CD14-positive monocyte (primary cell): ENCODE data around the gene KISS1R. TPM values are rescaled to one million over a fixed set of nuclear protein-coding genes. Genes with fewer than 3 reads are reported as not detected.

Source experiments
- DNase-seq, 3 donors: peaks; one replicate each; pipeline ENCODE4 v3.0.0-alpha.2; 2011 to 2022
- H2AFZ ChIP-seq: 2 replicates; pipeline ENCODE4 v1.6.0; 2012; ENCODE audit warnings: mild to moderate bottlenecking, low read depth, low read length, inconsistent platforms; ENCODE audit not compliant: insufficient read depth, poor library complexity, severe bottlenecking
- H3K27ac ChIP-seq, 2 donors: 1 replicate in 1 of 2; 2 replicates in 1 of 2; pipeline ENCODE4 v1.5.1; 2012 to 2013; ENCODE audit warnings: low read length in 2 of 2, control low read depth in 1 of 2, inconsistent platforms in 1 of 2, low read depth in 1 of 2, mild to moderate bottlenecking in 1 of 2
- H3K27me3 ChIP-seq, 2 donors: one replicate each; pipeline versions ENCODE4 v1.6.0 to v1.6.1; 2011 to 2013; ENCODE audit warnings: low read length in 2 of 2; ENCODE audit not compliant: control insufficient read depth in 2 of 2, insufficient read depth in 2 of 2
- H3K36me3 ChIP-seq, 2 donors: replicated peaks in 1 of 2; 1 replicate in 1 of 2; 2 replicates in 1 of 2; pipeline versions ENCODE4 v1.5.1 to v1.6.1; 2012 to 2013; ENCODE audit warnings: low read length in 2 of 2, control low read depth in 1 of 2, inconsistent platforms in 1 of 2, mild to moderate bottlenecking in 1 of 2; ENCODE audit not compliant: insufficient read depth in 2 of 2, control insufficient read depth in 1 of 2
- H3K4me1 ChIP-seq, 2 donors: 1 replicate in 1 of 2; 2 replicates in 1 of 2; pipeline versions ENCODE4 v1.5.1 to v1.6.1; 2012 to 2013; ENCODE audit warnings: low read length in 2 of 2, control low read depth in 1 of 2, inconsistent platforms in 1 of 2, mild to moderate bottlenecking in 1 of 2, moderate library complexity in 1 of 2; ENCODE audit not compliant: insufficient read depth in 2 of 2, control insufficient read depth in 1 of 2
- H3K4me2 ChIP-seq: replicated peaks from 2 replicates; pipeline ENCODE3; 2012; ENCODE audit warnings: low read length, moderate library complexity, mild to moderate bottlenecking; ENCODE audit not compliant: poor library complexity, severe bottlenecking; ENCODE audit errors: extremely low read depth
- H3K4me3 ChIP-seq, 3 experiments: fragments of 200-600 bp in 1 of 3; sonication (generic) in 1 of 3; replicated peaks in 1 of 3; 1 replicate in 2 of 3; 2 replicates in 1 of 3; pipeline ENCODE4 v1.5.1; 2011 to 2013; ENCODE audit warnings: low read length in 3 of 3, mild to moderate bottlenecking in 3 of 3, control low read depth in 2 of 3, low read depth in 2 of 3, inconsistent platforms in 1 of 3, moderate library complexity in 1 of 3
- H3K79me2 ChIP-seq: 2 replicates; pipeline ENCODE4 v1.6.0; 2012; ENCODE audit warnings: mild to moderate bottlenecking, control low read depth, inconsistent platforms, low read length, moderate library complexity; ENCODE audit not compliant: insufficient read depth
- H3K9ac ChIP-seq: 2 replicates; pipeline ENCODE4 v1.6.0; 2017; ENCODE audit warnings: low read length, mild to moderate bottlenecking; ENCODE audit not compliant: insufficient read depth, poor library complexity, severe bottlenecking
- H3K9me3 ChIP-seq, 2 donors: replicated peaks in 1 of 2; 1 replicate in 1 of 2; 2 replicates in 1 of 2; pipeline versions ENCODE4 v1.5.1 to v1.6.1; 2012 to 2013; ENCODE audit warnings: low read length in 2 of 2, control low read depth in 1 of 2; ENCODE audit not compliant: control insufficient read depth in 1 of 2, insufficient read depth in 1 of 2
- H4K20me1 ChIP-seq: 2 replicates; pipeline ENCODE4 v1.6.0; 2012; ENCODE audit warnings: mild to moderate bottlenecking, low read length, control low read depth, moderate library complexity; ENCODE audit not compliant: insufficient read depth
- H3K27ac Mint-ChIP-seq, 7 donors: one replicate each; pipeline ENCODE4 v1.8.0; 2020; ENCODE audit warnings: mild to moderate bottlenecking in 7 of 7, mixed read lengths in 7 of 7, moderate library complexity in 6 of 7, inconsistent platforms in 2 of 7
- H3K27me3 Mint-ChIP-seq, 3 donors: one replicate each; pipeline ENCODE4 v1.8.0; 2021 to 2022; ENCODE audit warnings: low read depth in 3 of 3, mild to moderate bottlenecking in 3 of 3, mixed read lengths in 3 of 3, moderate library complexity in 3 of 3, inconsistent platforms in 1 of 3
- H3K36me3 Mint-ChIP-seq, 2 donors: one replicate each; pipeline ENCODE4 v1.8.0; 2020; ENCODE audit warnings: mixed read lengths in 2 of 2, inconsistent platforms in 1 of 2, mild to moderate bottlenecking in 1 of 2
- H3K4me1 Mint-ChIP-seq: one replicate; pipeline ENCODE4 v1.8.0; 2020; ENCODE audit warnings: mild to moderate bottlenecking, mixed read lengths
- H3K4me3 Mint-ChIP-seq, 2 donors: one replicate each; pipeline ENCODE4 v1.8.0; 2020; ENCODE audit warnings: mild to moderate bottlenecking in 2 of 2, mixed read lengths in 2 of 2, moderate library complexity in 1 of 2
- H3K9me3 Mint-ChIP-seq, 7 donors: one replicate each; pipeline ENCODE4 v1.8.0; 2020 to 2022; ENCODE audit warnings: mixed read lengths in 7 of 7, mild to moderate bottlenecking in 6 of 7, moderate library complexity in 6 of 7, inconsistent platforms in 2 of 7
- WGBS: methylation state at CpG from one replicate; pipeline ENCODE4 v1.1.5; 2013; ENCODE audit warnings: missing lambda C conversion rate; ENCODE audit not compliant: insufficient coverage; 5-methylcytosine and 5-hydroxymethylcytosine counted together
- intact Hi-C, 2 donors: fragments of 100-400 bp; cut with micrococcal nuclease; formaldehyde crosslinking; loops; one replicate each; pipeline versions ENCODE4 v1.15.0 to v1.15.1; 2023
- polyA plus RNA-seq, 3 donors: library from polyadenylated mRNA; depleted of rRNA in 1 of 3; unstranded in 2 of 3; stranded (reverse) in 1 of 3; fragments of 300-500 nt in 2 of 3; fragments of >200 nt in 1 of 3; fragmentation: Illumina TruSeq in 2 of 3; gene quantifications; 1 replicate in 2 of 3; 2 replicates in 1 of 3; pipeline ENCODE4 v1.2.3, GENCODE V29; 2012 to 2021
- TF ChIP-seq, protein P1 (sequence below): fragments of 200-600 bp; IDR thresholded peaks from one replicate; pipeline ENCODE4 v1.8.0; 2022; ENCODE audit warnings: antibody characterized with exemption, mild to moderate bottlenecking

Gene KISS1R
- polyA plus RNA-seq, 3 donors: not detected

DNA sequence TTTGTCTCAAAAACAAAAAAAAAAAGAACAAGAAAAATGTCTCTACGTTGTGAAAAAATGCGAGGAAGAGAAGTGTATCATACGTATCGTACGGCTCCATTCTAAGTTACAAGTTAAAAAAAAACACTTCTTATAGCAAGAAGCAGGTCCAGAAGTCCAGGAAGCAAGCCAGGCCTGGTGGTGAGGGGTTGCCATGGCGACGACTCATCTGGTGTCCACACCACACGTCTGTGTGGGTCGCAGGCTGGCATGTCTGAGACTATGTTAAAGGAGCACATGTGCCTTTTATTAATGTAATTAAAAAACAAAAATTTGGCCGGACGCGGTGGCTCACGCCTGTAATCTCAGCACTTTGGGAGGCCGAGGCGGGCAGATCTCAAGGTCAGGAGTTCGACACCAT, 30.1 kb upstream of the KISS1R start:
- Mint-ChIP-seq H3K4me1 (peaks cover 9% of the 10 kb centered on the region), H3K27me3 (no peaks in the 10 kb centered on the region), H3K27ac (no peak overlapping the region), H3K4me3 (no peak overlapping the region), H3K36me3 (peaks cover 43 to 88% of the 10 kb centered on the region in 2 donors), H3K9me3 (peaks cover 0 to 2% (median 0%) of the 10 kb centered on the region in 7 donors)
- no peak overlapping the region for H3K9ac ChIP-seq
- H3K4me1 ChIP-seq: peaks cover 3 to 5% of the 10 kb centered on the region in 2 donors
- H3K27me3 ChIP-seq: no peaks in the 10 kb centered on the region
- TF ChIP-seq, protein P1, sequence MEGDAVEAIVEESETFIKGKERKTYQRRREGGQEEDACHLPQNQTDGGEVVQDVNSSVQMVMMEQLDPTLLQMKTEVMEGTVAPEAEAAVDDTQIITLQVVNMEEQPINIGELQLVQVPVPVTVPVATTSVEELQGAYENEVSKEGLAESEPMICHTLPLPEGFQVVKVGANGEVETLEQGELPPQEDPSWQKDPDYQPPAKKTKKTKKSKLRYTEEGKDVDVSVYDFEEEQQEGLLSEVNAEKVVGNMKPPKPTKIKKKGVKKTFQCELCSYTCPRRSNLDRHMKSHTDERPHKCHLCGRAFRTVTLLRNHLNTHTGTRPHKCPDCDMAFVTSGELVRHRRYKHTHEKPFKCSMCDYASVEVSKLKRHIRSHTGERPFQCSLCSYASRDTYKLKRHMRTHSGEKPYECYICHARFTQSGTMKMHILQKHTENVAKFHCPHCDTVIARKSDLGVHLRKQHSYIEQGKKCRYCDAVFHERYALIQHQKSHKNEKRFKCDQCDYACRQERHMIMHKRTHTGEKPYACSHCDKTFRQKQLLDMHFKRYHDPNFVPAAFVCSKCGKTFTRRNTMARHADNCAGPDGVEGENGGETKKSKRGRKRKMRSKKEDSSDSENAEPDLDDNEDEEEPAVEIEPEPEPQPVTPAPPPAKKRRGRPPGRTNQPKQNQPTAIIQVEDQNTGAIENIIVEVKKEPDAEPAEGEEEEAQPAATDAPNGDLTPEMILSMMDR: no peak
- H3K9me3 ChIP-seq: no peaks in the 10 kb centered on the region
- intact Hi-C loops: no loop called here
- no peak overlapping the region for H3K4me3 ChIP-seq
- DNase-seq: peak in 1 of 3 donors; percentile 18
- H3K36me3 ChIP-seq: peaks cover 44 to 73% of the 10 kb centered on the region in 2 donors
- H3K27ac ChIP-seq: no peak overlapping the region
- no peak overlapping the region for H3K4me2 ChIP-seq
- H3K79me2 ChIP-seq: peaks cover 8% of the 10 kb centered on the region
- H4K20me1 ChIP-seq: peaks cover 16% of the 10 kb centered on the region
- H2AFZ ChIP-seq: no peak overlapping the region
- 100% methylated on average over 3 of the region's 16 CpGs for WGBS

DNA sequence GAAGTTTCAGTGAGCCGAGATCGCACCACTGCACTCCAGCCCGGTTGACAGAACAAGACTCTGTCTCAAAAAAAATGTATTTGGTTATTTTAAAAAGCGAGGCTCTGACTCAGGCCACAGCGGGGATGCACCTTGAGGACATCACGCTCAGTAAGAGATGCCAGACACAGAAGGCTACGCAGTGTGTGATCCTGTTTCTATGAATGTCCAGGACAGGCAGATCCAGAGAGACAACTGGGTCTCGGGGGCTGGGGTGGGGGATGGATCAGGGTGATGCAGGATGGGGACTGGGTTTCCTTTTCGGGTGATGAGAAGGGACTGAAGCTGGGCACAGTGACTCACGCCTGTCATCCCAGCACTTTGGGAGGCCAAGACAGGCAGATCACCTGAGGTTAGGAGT, 29.5 kb upstream of the KISS1R start:
- H3K36me3 ChIP-seq: peaks cover 39 to 68% of the 10 kb centered on the region in 2 donors
- peaks cover 14% of the 10 kb centered on the region for H4K20me1 ChIP-seq
- intact Hi-C loops: no loop called here
- Mint-ChIP-seq H3K4me1 (peaks cover 11% of the 10 kb centered on the region), H3K27me3 (no peaks in the 10 kb centered on the region), H3K4me3 (no peak overlapping the region), H3K36me3 (peaks cover 38 to 82% of the 10 kb centered on the region in 2 donors), H3K9me3 (peaks cover 0 to 2% (median 0%) of the 10 kb centered on the region in 7 donors), H3K27ac (peak overlapping the region in 1 of 7 donors; percentile 40)
- H3K79me2 ChIP-seq: peaks cover 13% of the 10 kb centered on the region
- H2AFZ ChIP-seq: no peak overlapping the region
- H3K27ac ChIP-seq: no peak overlapping the region
- TF ChIP-seq, protein P1: no peak
- 92% methylated on average over 8 of the region's 10 CpGs for WGBS
- DNase-seq: no peak
- no peak overlapping the region for H3K9ac ChIP-seq
- H3K4me1 ChIP-seq: peaks cover 9% of the 10 kb centered on the region in 2 donors
- no peak overlapping the region for H3K4me3 ChIP-seq
- H3K27me3 ChIP-seq: no peaks in the 10 kb centered on the region
- H3K4me2 ChIP-seq: no peak overlapping the region
- no peaks in the 10 kb centered on the region for H3K9me3 ChIP-seq
